Measurements from ENCODE around the gene IQGAP3.

IQGAP3 gene

GRCh38 chr1:156492013-156492590, 80.3 kb downstream of the IQGAP3 start:
- no peak for DNase-seq
- in situ Hi-C loops (cut with HindIII; ENCODE audit: low pct_ligation_motif_present, low pct_unique_long_range_greater_than_20kb, low sequenced_read_pairs), result no loop called here

- in situ Hi-C loops (cut with HindIII; ENCODE audit: low pct_ligation_motif_present, low pct_unique_long_range_greater_than_20kb, low sequenced_read_pairs), result no loop called here
- no peak for DNase-seq
Observed at GRCh38 chr1:156491151-156491949, 81.0 kb downstream of the IQGAP3 start.

DNA sequence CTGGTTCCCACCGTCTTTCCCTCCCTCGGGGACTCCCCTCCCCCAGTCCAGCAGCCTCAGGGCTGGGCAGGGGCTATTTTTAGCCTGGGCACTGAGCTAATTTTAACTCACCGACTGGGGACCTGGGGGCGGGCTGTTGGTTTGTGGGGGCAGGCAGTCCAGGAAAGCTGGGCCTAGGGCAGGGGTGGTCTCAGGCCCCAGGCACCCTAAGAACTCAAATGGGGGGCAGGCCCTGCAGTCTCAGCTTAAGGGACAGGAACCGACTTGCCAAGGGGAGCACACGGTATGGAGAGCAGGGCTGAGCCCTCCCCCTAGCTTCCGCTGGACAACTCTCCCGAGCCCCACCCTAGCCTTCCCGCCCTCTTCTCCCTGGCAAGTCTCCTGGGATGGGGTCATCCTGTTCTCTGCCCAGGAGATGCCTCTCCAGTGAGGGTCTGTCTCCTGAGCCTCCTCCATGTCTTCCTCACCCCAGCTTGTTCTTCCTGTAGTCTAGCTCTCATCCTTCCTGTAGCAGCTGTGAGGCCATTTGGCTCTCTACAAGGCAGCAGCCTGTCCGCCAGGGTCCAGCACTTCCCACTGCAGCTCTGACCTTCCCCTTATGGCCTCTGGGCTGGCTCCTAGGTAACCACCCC, 81.8 kb downstream of the IQGAP3 start:
- in situ Hi-C loops (cut with HindIII; ENCODE audit: low pct_ligation_motif_present, low pct_unique_long_range_greater_than_20kb, low sequenced_read_pairs), result no loop called here
- no peak for DNase-seq

DNA sequence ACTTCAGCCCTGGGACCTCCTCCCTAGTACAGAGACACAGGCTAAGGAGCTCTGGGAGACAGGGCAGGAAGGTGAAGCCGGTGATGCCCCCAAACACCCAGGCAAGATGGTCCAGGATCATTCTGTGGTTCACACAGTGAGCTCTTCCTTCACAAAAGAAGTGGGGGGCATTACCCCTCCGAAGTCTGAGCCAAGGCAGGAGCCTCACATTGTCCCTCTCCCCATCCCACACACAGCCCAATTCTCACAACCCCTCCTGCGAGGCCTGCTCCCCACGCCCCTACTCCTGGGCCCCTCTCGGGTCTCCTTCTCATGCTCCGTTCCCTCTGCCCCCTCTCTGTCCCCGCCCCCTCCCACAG, 82.5 kb downstream of the IQGAP3 start:
- in situ Hi-C loops (cut with HindIII; ENCODE audit: low pct_ligation_motif_present, low pct_unique_long_range_greater_than_20kb, low sequenced_read_pairs), result no loop called here
- DNase-seq, result no peak

DNA sequence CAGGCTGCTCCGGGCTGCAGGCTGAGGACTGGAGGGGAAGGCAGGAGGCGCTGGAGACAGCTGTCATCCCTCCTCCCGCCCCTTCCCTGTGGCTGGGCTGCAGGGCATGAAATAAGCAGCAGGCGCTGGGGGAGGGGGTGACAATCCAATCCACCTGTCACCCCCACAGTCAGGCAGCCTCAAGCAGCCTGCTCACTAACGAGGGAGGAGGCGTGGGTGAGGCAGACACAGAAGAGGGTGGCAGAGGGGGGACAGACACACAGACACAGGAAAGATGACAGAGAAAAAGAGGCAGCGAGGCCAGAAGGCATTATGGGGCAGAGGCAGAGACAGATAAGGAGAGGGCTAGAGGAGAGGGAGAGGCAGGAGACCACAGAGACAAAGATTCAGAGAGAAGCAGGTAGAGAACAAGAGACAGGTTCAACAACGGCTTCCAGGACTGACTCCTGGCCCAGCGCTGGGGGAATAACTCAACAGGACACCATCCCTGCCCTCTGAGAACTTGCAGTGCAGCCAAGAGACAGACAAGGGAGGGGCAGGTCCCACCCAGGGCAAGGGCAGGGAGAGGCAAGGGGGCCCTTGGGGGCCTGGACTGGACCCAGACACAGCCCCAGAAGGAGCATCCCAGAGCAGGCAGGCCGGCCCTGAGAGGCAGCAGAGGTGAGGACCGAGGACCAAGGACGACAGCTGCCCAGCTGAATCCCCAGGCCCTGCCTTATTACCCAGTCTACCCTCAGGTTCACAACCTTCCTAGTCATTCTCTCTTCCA, 83.0 kb downstream of the IQGAP3 start:
- no peak for DNase-seq
- in situ Hi-C loops (cut with HindIII; ENCODE audit: low pct_ligation_motif_present, low pct_unique_long_range_greater_than_20kb, low sequenced_read_pairs), result no loop called here

- in situ Hi-C loops (cut with HindIII; ENCODE audit: low pct_ligation_motif_present, low pct_unique_long_range_greater_than_20kb, low sequenced_read_pairs), result no loop called here
Observed at GRCh38 chr1:156488566-156489165, 83.7 kb downstream of the IQGAP3 start.

GRCh38 chr1:156487862-156488261, 84.5 kb downstream of the IQGAP3 start:
- DNase-seq, result no peak
- in situ Hi-C loops (cut with HindIII; ENCODE audit: low pct_ligation_motif_present, low pct_unique_long_range_greater_than_20kb, low sequenced_read_pairs), result no loop called here

More at GRCh38 chr1:156488566-156489165, 83.7 kb downstream of the IQGAP3 start:
- no peak for DNase-seq

DNA sequence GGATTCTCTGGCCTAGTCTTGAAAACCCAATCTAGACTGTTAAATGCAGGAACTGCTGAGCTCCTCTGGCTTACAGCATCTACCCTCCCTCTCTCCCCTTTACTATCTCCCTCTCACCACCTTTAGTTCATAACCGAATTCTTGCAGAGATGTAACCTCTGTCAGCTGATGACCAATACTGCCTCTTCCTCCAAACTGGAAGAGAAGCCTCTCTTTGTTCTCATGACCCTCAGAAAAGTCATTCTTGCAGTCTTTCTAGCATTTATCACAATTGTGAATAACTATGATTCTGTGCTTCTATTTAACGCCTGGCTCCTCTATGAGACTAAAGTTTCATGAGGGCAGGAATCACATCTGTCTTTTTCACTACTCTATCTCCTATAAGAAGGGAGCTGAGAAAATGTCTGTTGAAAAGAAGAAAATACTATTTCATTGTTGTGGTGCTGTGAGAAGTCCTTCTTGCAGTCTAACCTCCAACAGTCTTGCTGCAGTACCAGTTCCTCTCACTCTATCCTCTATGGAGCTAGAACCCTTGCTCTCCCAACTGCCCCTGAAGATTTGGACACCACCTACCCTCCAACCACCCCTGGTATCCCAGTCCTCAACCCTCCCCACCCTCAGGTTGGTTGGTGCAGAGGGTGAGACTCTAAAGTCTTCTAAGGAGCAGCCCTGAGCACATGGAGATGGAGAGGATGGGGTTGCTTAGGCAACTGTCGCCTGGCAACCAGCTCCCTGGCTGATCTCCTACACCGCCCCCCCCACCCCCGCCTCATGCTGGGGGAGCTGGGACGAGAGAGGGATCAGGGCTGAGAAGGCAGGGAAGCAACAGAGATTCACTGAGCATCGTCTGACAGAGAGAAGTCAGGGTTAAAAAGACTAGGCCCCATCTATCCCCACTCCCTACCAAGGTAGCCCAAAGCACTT, 85.7 kb downstream of the IQGAP3 start:
- no peak for DNase-seq
- in situ Hi-C loops (cut with HindIII; ENCODE audit: low pct_ligation_motif_present, low pct_unique_long_range_greater_than_20kb, low sequenced_read_pairs), result no loop called here

DNA sequence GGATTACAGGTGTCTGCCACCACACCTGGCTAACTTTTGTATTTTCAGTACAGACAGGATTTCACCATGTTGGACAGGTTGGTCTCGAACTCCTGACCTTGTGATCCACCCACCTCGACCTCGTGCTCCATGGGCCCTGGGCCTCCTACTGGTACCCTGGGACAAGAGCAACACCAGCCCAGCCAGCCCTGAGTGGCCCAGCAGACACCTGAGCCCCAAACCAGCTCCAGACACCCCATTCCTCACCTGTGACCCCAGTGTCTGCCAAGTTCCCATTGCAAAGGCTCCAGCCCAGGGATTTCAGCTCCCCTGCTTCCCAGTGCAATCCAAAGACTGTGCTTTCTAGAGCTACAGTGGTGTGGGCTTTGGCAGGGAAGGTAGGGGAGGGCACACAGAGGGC, 86.4 kb downstream of the IQGAP3 start:
- no peak for DNase-seq
- in situ Hi-C loops (cut with HindIII; ENCODE audit: low pct_ligation_motif_present, low pct_unique_long_range_greater_than_20kb, low sequenced_read_pairs), result no loop called here

- no peak for DNase-seq
- in situ Hi-C loops (cut with HindIII; ENCODE audit: low pct_ligation_motif_present, low pct_unique_long_range_greater_than_20kb, low sequenced_read_pairs), result no loop called here
Observed at GRCh38 chr1:156484480-156485058, 87.8 kb downstream of the IQGAP3 start.

GRCh38 chr1:156483397-156483796, 89.0 kb downstream of the IQGAP3 start:
- in situ Hi-C loops (cut with HindIII; ENCODE audit: low pct_ligation_motif_present, low pct_unique_long_range_greater_than_20kb, low sequenced_read_pairs), result no loop called here
- DNase-seq, result no peak

GRCh38 chr1:156482276-156482675, 90.1 kb downstream of the IQGAP3 start:
- in situ Hi-C loops (cut with HindIII; ENCODE audit: low pct_ligation_motif_present, low pct_unique_long_range_greater_than_20kb, low sequenced_read_pairs), result no loop called here
- no peak for DNase-seq

GRCh38 chr1:156481527-156481926, 90.8 kb downstream of the IQGAP3 start:
- DNase-seq, result no peak
- in situ Hi-C loops (cut with HindIII; ENCODE audit: low pct_ligation_motif_present, low pct_unique_long_range_greater_than_20kb, low sequenced_read_pairs), result no loop called here

- DNase-seq, result peak; percentile 26
Observed at GRCh38 chr1:156480411-156481192, 91.8 kb downstream of the IQGAP3 start.

GRCh38 chr1:156480016-156480370, 92.4 kb downstream of the IQGAP3 start:
- in situ Hi-C loops (cut with HindIII; ENCODE audit: low pct_ligation_motif_present, low pct_unique_long_range_greater_than_20kb, low sequenced_read_pairs), result no loop called here
- DNase-seq, result no peak

More at GRCh38 chr1:156480411-156481192, 91.8 kb downstream of the IQGAP3 start:
- in situ Hi-C loops (cut with HindIII; ENCODE audit: low pct_ligation_motif_present, low pct_unique_long_range_greater_than_20kb, low sequenced_read_pairs), result no loop called here

DNA sequence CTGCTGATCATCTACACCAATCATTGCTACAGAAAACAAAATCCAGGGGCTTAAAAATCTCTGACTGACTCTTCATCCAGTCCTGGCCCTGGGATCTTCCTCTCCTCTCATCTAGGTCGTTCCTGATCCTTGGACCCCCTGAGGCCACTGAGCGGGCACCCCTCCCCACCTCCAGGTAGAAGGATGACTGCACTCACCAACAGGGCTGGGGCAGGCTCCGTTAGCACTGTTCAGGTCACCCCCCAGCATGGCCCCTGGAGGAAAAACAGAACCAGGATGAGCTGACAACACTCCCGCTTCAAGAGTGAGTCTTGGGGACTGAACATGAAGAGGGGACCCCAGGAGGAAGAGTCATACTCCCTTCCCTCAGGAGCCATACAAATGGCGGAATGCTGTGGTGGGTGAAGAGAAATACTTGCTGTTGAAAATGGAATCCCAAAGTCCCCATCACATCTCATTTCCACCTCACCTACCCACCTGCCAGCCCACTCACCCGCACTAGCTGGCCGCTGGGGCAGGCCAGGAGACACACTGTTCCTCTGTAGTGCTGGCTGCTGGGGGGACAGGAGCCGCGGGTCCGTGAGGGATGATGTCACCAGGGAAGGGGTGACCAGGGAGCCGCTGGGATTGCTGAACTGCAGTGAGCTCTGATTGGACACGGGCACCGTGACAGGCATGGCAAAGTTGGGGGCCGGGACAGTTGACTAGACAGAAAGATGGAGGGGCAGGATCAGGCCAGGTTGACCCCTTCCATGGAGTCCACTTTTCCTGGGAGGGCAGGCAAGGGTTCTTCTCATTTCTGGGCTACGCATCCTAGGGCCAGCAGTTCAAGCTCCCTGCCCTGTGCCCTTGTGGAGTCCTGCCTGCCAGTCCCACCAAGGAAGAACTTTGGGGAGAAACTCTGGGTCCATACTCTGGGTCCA, 93.0 kb downstream of the IQGAP3 start:
- DNase-seq, result no peak
- in situ Hi-C loops (cut with HindIII; ENCODE audit: low pct_ligation_motif_present, low pct_unique_long_range_greater_than_20kb, low sequenced_read_pairs), result no loop called here

All from ACHN (cell line).